K562 (cell line): Measurements from ENCODE around the gene LEO1. TPM values are rescaled to one million over a fixed set of nuclear protein-coding genes. Genes with fewer than 3 reads are reported as not detected.
A peak's percentile ranks its signal among the peaks of the same experiment; 100 is the strongest.

Source experiments
- AFF4 ChIP-seq: sonication (generic); formaldehyde crosslinking; IDR thresholded peaks from 2 replicates; pipeline ENCODE4 v1.8.0; 2023; ENCODE audit warnings: mild to moderate bottlenecking, missing genetic modification reagents
- DMBX1 ChIP-seq: fragments of 250-450 bp; sonication (Bioruptor Pico); IDR thresholded peaks from 2 replicates; pipeline ENCODE4 v1.8.0; 2022; ENCODE audit warnings: inconsistent platforms, mild to moderate bottlenecking, moderate library complexity, borderline replicate concordance
- FUS ChIP-seq: fragments of 200-400 bp; formaldehyde crosslinking; optimal IDR thresholded peaks from 2 replicates; pipeline ENCODE3; 2017; ENCODE audit warnings: low read depth, low read length
- SRF ChIP-seq, 2 experiments: fragments of 250-450, 450-650 bp in 1 of 2; sonication (Bioruptor Pico) in 1 of 2; sonication (generic) in 1 of 2; formaldehyde crosslinking; IDR thresholded peaks; 2 replicates each; pipeline versions ENCODE4 v1.5.0 to v1.5.1; 2020 to 2022; ENCODE audit warnings: mild to moderate bottlenecking in 1 of 2, missing genetic modification reagents in 1 of 2
- ZBTB17 ChIP-seq: fragments of 450-650 bp; formaldehyde crosslinking; IDR thresholded peaks from 2 replicates; pipeline ENCODE4 v1.4.0; 2020; ENCODE audit warnings: mild to moderate bottlenecking
- ZNF57 ChIP-seq: fragments of 450-650 bp; formaldehyde crosslinking; IDR thresholded peaks from 2 replicates; pipeline ENCODE4 v1.4.0; 2020; ENCODE audit warnings: mild to moderate bottlenecking, moderate library complexity
- ZNF830 ChIP-seq: fragments of 250-450 bp; sonication (Bioruptor Pico); IDR thresholded peaks from 2 replicates; pipeline ENCODE4 v1.5.0; 2021; ENCODE audit warnings: mild to moderate bottlenecking
- polyA plus RNA-seq, 8 experiments: library from polyadenylated mRNA; depleted of rRNA in 4 of 8; stranded (reverse) in 5 of 8; unstranded in 3 of 8; fragments of >200 nt; fragmentation: Nextera tagmentation in 2 of 8; fragmentation: Illumina TruSeq in 1 of 8; extraction: Ambion mirVana in 2 of 8; extraction: Trizol in 1 of 8; gene quantifications; 2 replicates each; pipeline versions ENCODE4 v1.2.1 to v1.2.3, GENCODE V29; 2011 to 2014; ENCODE audit warnings: inconsistent platforms in 1 of 8, missing spikeins in 1 of 8
- total RNA-seq, 7 experiments: library from RNA; depleted of rRNA in 6 of 7; stranded (reverse); fragments of >200 nt in 6 of 7; fragmentation: Illumina TruSeq in 2 of 7; extraction: Trizol in 2 of 7; gene quantifications; 2 replicates each; pipeline versions ENCODE4 v1.2.1 to v1.2.3, GENCODE V29; 2011 to 2021; ENCODE audit warnings: low replicate concordance in 1 of 7

LEO1 gene
- total and polyA plus RNA-seq, 9 of the 15 experiments (the other 6 are each of a cell fraction or from before 2014, with no cell fraction given): 8.4 to 48.3 (median 37.9) TPM

GRCh38 chr15:52018693-52019393 is 47.3 kb upstream of the LEO1 start, which contains the start of gene MAPK6 (continued):
- peak; percentile 94 for TF ChIP-seq AFF4 (CRISPR knock-in tag)
- TF ChIP-seq ZNF57 (CRISPR knock-in tag): no peak
- no peak for TF ChIP-seq FUS
- TF ChIP-seq DMBX1 (CRISPR knock-in tag): 0 out of 2 replicates have a peak, but pooled peaks have one; percentile 53
- TF ChIP-seq ZBTB17 (CRISPR knock-in tag): peak; percentile 79; the same call in 1 of the 2 replicates
- no peak for TF ChIP-seq ZNF830
- peak in 1 of 2 experiments; percentile 62; a peak in 1 of 4 replicates for TF ChIP-seq SRF (CRISPR knock-in tag; IDR thresholded peaks at IDR 0.05)
